CD4-positive, alpha-beta T cell treated with Interferon gamma for 1 hour (primary cell): ENCODE data around the gene CASQ1.

Experiments
- DNase-seq: peaks from one replicate; pipeline ENCODE4 v3.0.0-alpha.2; 2020

The CASQ1 gene

GRCh38 chr1:160168609-160169369 lies 21.6 kb upstream of the CASQ1 start:
- DNase-seq, result no peak

GRCh38 chr1:160169553-160170399 lies 20.6 kb upstream of the CASQ1 start:
- no peak for DNase-seq

DNA sequence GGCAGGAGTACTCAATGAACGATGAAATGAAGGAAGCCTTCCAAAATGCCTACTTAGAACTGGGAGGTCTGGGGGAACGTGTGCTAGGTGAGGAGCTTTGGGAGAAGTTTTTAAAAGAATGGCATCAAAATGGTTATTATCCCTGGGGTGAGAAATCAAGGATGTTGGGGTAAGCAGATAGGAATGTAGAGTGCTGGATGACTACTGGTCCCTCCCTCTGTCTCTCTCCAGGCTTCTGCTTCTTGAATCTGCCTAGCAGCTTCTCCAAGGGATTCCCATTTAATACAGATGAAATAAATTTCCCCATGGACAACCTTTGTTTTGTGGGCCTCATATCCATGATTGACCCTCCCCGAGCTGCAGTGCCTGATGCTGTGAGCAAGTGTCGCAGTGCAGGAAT lies 19.0 kb upstream of the CASQ1 start:
- no peak for DNase-seq

DNA sequence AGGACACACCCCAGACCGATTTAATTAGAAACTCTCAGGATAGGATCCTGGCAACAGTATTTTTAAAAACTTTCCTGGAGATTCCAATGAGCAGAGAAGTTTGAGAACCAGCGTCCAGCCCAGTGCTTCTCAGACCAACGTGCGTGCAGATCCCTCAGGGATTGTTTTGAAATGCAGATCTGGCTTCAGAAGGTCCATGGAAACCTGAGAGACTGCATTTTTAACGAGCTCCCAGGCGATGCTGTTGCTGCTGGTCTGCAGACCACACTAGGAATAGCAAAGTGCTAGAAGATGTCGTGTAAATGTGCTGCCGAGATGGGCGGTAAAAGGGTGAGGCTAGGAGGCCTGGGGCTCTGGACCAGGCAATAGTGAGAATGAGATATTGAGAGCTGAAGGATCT lies 18.4 kb upstream of the CASQ1 start:
- no peak for DNase-seq

DNA sequence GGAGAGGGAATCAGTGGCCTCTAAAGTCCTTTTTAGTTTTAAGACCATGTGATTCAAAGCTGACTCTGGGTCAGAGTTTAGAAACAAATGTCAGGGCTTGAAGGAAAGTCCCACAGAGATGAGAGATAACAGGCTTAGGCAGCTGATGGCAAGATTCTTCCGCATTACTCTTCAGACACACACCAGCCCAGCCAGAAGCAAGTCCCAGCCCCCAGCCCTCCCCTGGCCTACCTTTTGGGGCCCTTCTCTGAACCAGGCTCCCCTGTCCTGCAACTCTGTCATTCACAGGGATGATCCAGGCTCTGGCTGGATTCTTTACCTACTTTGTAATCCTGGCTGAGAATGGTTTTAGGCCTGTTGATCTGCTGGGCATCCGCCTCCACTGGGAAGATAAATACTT lies 13.1 kb upstream of the CASQ1 start:
- DNase-seq, result no peak

GRCh38 chr1:160177667-160178066 lies 12.7 kb upstream of the CASQ1 start:
- no peak for DNase-seq

- no peak for DNase-seq
Measured at GRCh38 chr1:160178731-160179130, 11.6 kb upstream of the CASQ1 start.

DNA sequence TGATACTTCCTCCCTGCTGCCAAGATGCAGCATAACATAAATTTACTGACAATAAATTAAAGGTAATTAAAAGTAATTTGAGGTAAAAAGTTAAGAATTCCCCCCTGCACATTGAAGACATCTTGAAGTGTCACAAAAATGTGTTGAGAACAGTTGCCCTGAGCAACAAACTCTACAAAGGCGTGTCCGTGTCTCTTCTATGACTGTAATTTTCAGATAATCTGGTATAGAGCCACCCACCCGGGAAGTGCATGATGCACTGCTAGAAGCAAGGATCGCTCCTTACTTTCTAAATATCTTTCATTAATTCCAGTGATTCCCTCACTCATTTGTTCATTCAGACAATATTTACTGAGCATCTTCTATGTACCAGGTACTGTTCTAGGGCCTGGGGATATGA lies 11.0 kb upstream of the CASQ1 start:
- no peak for DNase-seq

DNA sequence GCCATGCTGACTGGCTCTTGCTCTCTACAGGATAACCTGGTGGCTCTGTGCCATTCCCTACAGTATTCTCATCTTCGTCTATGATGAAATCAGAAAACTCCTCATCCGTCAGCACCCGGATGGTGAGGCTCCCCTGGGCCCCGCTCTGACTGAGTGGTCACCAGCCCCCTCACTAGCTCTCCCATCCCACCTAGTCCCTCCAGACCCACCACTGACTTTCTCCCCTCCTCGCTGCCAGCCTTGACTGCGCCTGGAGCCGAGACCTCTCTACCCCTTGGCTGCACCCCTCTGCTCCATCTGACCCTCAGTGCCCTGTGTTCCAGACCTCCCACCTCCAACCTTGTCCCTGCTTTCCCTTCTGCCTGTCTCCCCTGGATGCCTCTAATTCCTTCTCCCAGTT lies 4.1 kb upstream of the CASQ1 start:
- DNase-seq, result no peak

DNA sequence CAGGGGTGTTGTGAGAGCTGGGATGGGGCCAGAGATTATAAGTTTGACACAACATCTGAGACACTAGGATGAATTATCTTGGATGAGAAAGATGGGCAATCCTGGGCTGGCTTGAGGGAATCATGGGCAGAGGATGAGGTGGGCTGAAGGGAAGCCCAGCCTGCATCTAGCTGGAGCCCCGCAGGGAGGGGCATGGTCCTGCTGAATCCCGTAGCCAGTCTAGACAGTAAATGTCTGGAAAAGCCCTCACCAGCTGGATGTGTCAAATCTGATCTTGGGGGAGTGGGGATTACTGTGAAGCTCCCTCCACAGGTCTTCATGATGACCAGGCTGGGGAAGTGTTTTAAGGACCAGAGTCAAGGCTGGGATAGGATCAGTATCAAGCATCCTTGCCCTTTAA lies 3.6 kb upstream of the CASQ1 start:
- DNase-seq, result no peak

DNA sequence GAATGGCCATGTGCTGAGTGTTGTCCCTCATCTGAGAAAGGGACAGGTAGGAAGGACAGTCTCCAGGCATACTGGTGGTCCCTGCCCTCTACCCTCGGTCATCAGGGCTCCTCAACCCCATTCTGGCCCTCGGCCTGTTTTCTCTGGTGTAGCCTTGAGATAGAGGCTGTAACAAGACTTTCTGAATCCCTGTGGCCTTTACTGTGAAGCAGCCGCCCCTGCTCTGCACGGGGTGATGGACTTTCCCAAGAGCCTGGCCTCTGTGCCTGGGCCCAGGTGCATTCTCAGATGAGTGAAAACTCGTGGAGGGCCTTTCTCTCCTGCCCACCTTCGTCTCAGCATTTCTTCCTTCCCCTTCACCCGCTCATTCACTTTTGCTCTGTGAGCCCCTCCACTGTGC lies 3.0 kb upstream of the CASQ1 start:
- no peak for DNase-seq

DNA sequence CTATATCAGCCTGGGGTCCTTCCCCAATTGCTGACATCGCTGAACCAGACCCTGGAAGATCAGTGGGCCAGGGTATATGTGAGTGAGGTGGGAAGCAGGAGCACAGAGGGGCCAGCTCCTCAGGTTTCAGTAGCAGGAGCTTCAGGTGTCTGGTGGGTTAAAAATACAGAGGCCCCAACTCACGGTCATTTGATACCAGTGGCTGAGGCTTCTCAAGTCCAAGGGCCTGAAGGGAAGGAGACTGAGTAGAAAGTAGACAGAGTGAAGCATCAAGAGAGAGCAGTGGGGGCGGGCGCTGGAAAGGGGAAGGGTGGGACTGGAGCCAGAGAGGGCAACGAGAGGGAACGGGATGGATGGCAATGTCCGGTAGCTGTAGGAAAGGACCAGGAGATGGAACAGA lies 2.0 kb upstream of the CASQ1 start:
- DNase-seq, result no peak

DNA sequence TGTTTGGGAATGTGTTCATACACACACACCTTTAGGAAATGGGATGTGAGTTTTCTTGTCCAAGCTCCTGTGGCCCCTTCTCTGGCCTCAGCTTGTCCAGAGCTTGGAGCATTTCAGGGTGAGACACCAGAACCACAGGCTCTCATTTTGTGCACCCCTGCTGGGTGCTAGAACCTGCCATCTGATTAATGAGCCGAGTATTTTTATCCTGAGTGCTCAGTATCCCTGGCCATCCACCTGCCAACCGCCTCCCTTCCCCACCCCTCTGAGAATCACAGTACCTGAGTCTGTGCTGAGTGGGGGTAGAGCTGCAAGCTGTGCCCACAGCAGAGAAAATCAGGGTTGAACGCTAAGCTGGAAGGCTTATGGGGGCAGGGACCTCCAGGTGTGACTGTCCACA lies 1.4 kb downstream of the CASQ1 start:
- no peak for DNase-seq

DNA sequence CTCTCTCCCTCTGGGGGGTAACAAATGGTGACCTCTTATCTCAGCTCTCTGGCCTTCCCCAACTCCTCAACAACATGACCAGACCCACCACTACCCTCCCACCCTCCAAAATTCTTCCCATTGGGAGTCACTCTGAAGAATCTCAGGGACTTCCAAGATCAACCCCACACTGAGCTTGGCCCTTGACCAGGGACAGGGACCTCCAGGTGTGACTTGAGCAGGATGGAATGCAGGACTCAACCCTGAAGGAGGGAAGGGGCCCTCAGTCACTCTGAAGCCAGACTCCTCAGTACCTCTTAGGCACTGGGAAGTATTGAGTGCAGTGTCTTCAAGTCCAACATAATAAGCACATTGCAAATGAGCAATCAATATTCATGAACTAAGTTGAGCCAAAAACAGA lies 1.9 kb downstream of the CASQ1 start:
- no peak for DNase-seq

- peak; percentile 71 for DNase-seq
Measured at GRCh38 chr1:160193091-160193819, 2.9 kb downstream of the CASQ1 start.

DNA sequence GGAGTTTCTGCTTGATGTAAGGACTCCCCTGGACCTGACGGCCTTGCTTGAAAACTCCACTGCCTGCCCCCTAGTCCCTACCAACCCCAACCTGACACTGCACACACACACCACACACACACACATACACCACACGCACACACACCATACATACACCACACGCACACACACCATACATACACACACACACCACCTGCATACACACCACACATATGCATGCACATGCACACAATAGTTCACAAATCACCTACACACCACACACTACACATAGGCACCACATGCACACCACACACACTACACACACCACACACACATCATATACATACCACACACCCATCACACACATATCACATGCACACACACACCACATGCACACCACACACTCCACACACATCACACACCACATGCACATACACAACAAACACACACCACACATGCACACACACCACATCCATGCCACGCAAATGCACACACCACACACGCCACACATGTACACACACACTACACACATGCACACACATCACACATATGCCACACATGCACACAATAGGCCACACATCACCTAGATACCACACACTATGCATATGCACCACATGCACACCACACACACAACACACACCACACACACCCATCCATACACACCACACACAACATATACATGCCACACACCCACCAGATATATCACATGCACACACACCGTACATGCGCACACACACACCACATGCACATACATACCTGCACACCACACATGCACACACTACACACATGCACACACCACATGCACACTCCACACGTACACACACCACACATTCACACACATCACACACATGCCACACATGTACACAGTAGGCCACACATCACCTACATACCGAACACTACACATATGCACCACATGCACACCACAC lies 3.7 kb downstream of the CASQ1 start:
- DNase-seq, result no peak

GRCh38 chr1:160194737-160195059 lies 4.3 kb downstream of the CASQ1 start:
- no peak for DNase-seq

DNA sequence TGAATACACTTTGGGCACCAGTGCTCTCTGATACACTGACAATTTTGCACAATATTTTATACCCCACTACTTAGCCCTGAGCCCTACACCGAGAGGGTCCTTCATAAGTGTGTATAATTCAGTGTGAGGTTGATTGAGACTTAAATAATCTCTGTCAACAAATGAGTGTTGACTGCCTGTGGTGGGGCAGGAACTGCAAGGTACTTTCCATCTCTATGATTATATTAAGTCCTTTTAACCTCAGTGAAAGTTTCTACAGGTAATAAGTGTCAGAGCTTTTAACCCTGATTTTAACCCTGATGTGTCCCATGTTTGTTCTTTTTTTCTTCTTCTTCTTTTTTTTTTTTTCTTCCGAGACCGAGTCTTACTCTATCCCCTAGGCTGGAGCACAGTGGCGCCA lies 5.8 kb downstream of the CASQ1 start:
- DNase-seq, result no peak

- no peak for DNase-seq
Measured at GRCh38 chr1:160197231-160197630, 6.9 kb downstream of the CASQ1 start.

DNA sequence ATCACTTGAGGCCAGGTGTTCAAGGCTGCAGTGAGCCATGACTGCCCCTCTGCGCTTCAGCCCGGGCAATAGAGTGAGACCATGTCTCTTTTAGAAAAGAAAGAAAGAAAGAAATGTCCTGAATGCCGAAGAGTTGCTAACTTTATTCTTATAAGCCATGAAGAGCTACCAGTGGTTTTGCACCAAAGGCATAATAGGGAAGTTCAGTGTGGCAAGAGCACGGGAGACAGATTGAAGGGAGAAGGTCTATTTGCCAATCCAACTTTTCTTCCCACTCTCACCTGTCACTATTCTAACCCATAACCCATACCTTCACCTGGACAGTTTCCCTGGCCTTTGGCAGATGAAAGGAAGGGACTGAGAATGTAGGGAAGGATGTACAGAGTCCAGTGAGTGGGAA lies 10.4 kb downstream of the CASQ1 start:
- DNase-seq, result no peak

GRCh38 chr1:160204526-160205241 lies 14.3 kb downstream of the CASQ1 start:
- peak; percentile 73 for DNase-seq
